HG02798 (cell line): ENCODE data around the gene RABEP1.
A peak's percentile ranks its signal among the peaks of the same experiment; 100 is the strongest.

Source experiments
- ATAC-seq: cut with Tn5 transposase; IDR thresholded peaks from one replicate; pipeline ENCODE4 v1.9.1; 2021; ENCODE audit warnings: mild to moderate bottlenecking; ENCODE audit not compliant: unreplicated experiment, poor library complexity

Gene RABEP1

GRCh38 chr17:5264893-5265292 is 17.2 kb upstream of the RABEP1 start:
- no peak for ATAC-seq

GRCh38 chr17:5269241-5269960 is 12.7 kb upstream of the RABEP1 start:
- no peak for ATAC-seq

GRCh38 chr17:5272322-5272721 is 9.8 kb upstream of the RABEP1 start:
- no peak for ATAC-seq

- no peak for ATAC-seq
Observed at GRCh38 chr17:5282642-5283217, 646 bp downstream of the RABEP1 start.

DNA sequence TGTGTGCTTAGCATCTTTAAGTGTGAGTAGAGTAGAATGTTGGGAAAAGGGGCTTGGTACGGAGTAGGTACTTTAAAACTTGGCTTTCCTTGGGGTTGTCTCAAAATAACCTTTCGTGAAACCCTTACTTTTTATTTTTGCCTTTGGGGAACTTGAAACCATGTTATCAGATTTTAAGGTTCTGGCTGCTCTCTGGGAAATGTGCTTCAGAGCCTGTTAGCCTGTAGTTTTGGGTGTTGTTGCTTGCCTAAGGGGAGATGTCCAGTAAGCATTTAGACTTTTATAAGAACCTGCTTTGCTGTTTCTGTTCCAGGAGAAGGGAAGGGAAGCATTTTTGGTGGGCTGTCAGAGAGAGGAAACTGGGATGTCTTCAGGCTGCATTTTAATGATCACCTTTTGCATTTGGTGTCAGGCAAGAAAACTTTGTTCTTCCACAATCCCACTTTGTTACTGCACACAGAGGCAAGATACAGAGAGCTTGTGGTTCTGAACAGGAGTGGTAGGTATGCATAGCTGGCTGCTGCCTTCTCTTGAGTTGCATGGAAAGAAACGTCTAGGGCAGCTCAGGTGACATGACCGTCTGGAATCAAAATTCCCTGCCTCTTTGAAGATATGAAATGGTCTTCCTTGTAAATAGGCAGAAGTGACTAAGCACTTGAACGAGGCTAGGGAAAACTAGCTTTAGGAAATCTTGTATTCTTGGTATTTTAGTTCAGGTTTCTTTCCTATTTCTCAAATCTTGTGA is 1.7 kb downstream of the RABEP1 start:
- ATAC-seq: no peak

- ATAC-seq: no peak
Observed at GRCh38 chr17:5284681-5285080, 2.6 kb downstream of the RABEP1 start.

DNA sequence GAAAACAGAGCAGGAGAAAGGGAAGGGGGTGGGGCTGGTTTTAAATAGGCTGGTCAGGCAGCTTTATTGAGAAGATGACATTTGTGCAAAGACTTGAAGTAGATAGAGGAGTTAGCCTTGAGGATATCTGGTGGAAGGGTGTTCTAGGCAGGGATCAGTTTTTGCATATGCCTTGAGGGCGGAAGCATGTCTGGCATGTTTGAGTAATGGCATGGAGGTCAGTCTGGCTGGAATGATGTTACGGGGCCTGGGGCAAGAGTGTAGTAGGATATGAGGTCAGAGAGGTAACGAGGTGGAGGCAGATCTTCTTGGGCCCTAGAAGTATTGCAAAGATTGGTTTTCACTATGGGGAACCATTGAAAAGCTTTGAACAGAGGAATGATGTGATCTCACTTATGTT is 4.8 kb downstream of the RABEP1 start:
- ATAC-seq: no peak

DNA sequence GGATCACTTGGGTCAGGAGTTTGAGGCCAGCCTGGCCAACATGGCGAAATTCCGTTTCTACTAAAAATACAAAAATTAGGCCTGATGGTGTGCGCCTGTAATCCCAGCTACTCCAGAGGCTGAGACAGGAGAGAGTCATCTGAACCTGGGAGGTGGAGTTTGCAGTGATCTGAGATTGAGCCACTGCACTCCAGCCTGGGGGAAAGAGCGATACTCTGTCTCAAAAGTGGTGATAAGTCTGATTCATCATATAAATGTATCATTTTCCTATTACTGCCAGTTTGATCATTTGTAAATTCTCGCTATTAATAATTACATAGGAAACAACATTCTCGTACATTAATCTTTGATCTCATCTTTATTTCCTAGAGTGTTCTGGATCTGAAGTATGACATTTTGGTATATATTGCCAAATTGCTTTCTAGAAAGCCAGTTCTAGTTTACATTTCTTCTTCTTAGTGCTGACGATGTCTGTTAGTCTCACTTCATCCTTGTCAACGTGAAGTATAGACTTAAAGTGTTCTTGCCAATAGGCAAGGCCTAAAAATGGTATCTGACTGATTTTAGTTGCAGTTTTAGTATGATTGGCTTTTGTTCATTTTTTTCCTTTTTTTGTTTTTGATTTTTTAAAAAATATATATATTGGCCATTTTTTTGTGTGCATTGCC is 9.7 kb downstream of the RABEP1 start:
- no peak for ATAC-seq

DNA sequence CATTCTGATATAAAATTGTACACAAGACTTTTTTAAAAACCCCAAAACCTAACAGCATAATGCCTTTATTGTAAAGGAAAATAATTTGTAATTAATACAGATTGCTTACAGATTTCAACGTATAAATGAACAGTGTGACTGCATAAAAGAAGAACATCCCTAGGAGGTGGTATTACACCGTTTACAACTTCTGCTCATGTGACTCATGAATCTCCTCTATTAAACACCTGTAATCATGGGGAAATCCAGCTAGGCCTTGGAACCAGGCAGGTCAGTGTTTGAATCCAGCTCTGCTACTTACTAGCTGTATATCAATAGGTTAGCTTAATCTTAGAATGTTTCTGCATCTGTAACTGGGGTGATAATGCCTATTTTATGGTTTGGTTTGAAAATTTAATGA is 15.2 kb downstream of the RABEP1 start:
- no peak for ATAC-seq

DNA sequence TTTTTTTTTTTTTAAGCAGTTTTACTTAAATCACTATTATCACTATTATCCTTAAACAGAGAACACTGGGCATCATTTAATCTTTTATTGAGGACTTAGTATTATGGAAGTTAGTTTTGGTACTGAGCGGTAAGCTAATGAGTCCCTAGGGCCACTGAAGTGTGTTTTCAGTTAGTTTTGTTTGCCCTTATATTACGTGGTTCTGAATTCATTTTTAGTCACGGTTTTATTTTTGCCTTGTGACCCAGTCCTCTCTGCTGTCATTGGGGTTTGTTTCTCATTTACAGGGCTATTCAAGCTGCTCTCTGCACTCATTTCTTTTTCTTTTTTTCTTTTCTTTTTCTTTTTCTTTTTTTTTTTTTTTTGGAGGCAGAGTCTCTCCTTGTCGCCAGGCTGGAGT is 17.3 kb downstream of the RABEP1 start:
- no peak for ATAC-seq

DNA sequence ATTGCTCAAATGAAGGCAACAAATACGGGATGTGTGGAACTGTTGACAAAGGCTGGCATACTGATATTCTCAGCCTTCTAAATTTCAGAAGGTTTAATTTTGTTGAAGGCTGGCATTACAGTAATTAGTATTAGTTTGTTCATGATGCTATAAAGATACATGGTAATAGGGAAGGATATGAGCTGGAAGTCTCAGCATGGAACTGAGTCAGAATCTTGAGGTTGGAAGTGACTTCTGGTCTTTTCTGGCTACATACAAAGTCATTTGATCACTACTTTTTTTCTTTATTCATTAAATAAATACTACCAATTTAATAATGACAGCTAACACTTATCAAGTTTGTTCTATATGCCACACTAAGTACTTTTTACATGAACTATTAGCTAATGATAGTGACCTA is 22.6 kb downstream of the RABEP1 start:
- ATAC-seq: no peak

DNA sequence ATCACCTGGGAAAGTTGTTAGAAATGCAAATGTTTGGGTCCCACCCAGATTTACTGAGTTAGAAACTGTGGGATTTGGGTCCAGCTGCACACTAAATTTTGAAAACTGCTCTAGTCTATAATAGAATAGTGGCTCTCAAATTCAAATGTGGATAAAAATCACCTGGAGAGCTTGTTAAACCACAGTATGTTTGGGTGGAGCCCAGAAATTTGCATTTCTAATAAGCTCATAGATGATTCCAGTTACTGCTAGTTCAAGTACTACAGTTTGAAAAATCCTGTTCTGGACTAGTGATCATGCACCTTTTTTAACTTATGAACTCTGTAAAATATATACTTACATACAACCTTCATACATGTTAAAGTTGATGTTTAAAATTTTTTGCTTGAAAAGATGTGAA is 27.8 kb downstream of the RABEP1 start:
- ATAC-seq: no peak

GRCh38 chr17:5325851-5326250 is 43.8 kb downstream of the RABEP1 start:
- ATAC-seq: no peak

- peak; percentile 57 for ATAC-seq
Observed at GRCh38 chr17:5329784-5330557, 47.9 kb downstream of the RABEP1 start.

DNA sequence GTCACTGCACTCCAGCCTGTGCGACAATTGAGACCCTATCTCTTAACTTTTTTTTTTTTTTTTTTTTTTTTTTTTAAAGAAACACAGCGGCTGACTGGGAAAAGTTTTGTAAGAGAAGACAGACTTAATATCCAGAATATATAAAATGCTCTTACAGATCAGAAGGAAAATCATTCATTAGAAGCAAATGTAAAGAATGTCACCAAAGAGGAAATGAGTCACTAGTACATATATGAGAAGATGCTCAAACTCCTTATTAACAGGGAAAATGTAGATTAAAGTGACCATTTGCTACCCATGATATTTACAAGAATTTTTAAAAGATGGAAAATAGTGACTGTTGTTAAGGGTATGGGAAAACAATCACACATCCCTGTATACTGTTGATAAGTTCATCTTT is 48.9 kb downstream of the RABEP1 start:
- no peak for ATAC-seq

- no peak for ATAC-seq
Observed at GRCh38 chr17:5331506-5331905, 49.4 kb downstream of the RABEP1 start.

GRCh38 chr17:5344914-5345313 is 62.8 kb downstream of the RABEP1 start:
- ATAC-seq: no peak

GRCh38 chr17:5352681-5353289 is 70.7 kb downstream of the RABEP1 start:
- ATAC-seq: no peak

DNA sequence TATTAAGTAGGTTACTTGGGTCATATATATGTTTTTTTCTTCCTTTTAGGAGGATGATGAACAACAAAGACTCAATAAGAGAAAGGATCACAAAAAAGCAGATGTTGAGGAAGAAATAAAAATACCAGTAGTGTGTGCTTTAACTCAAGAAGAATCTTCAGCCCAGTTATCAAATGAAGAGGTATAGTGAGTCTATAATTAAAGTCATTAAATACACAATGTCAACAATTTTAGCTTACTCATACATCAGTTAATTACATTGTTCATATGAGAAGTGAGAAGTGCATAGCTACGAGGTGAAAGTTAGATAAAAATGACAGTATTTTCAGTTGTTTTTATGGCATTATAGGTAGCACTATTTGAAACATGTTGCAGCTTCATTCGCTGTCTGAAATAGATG is 72.2 kb downstream of the RABEP1 start:
- ATAC-seq: no peak

DNA sequence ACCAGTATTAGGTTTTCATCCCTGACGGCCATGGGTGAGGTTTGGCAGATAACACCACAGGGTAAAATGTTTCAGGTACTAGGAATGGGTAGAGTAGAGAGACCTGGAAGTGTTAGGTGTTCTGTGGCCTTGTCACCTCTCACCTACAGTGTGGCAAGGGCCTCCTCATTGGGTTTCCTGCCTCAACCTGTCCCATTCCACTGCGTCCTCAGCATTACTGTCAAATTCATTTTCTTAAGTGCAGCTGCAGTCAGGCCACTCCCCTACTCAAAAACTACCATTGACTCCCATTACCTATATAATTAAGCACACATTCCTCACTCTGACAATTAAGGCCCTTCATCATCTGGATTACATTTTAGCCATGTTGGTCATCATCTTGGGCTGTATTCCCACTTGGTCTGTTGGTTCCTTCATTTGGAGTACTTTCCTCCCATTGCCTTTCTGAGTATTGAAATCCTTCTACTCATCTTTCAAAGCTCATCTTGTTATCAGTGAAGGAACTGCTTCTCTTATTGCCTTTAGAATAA is 72.9 kb downstream of the RABEP1 start:
- ATAC-seq: no peak
